Umbilical cord (tissue), 2 donors: ENCODE data around the gene LSAMP. TPM values are rescaled to one million over a fixed set of nuclear protein-coding genes. Genes with fewer than 3 reads are reported as not detected.

Experiments
- DNase-seq: peaks from one replicate; pipeline ENCODE4 v3.0.0-alpha.2; 2015; ENCODE audit warnings: low spot score
- total RNA-seq: library from RNA; depleted of rRNA; stranded (reverse); fragments of >200 nt; gene quantifications from one replicate; pipeline ENCODE4 v1.2.3, GENCODE V29; 2014; ENCODE audit warnings: low replicate concordance; ENCODE audit not compliant: insufficient read depth

The LSAMP gene
- total RNA-seq, 1 donor from 2014 or later, result 20.5 TPM

DNA sequence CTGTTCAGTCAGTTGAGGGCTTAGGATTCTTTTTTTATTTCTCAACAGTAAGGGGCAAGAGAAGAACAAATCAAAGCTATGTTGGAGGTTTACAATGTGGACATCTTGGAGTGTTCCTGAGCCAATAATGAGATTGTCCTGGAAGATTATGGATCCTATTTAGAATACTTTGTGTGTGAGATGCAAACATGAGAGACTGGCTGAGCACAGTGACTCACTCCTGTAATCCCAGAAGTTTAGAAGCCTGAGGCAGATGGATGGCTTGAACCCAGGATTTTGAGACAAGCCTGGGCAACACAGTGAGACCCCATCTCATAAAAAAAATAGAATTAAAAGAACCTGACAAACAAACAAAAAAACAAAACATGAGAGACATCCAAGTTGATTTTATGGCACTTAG, 470.3 kb downstream of the LSAMP start:
- no peak for DNase-seq

DNA sequence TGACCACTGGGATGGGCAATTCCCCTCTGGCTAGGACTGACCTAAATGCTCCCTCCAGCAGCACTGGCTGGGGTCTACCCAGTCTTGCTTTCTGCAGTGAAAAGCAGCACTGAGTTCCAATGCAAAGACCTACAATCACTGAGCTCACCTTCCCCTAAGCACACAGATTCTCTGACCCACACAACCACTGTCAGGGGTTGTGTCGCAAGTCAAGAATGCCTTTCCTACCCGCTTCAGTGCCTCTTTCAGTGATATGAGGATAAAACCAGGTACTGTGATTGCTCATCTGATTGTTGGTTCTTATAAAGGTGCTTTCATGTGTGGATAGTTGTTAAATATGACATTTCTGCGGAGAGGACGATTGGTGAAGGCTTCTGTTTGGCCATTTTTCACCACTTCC, 476.4 kb downstream of the LSAMP start:
- DNase-seq, result no peak

DNA sequence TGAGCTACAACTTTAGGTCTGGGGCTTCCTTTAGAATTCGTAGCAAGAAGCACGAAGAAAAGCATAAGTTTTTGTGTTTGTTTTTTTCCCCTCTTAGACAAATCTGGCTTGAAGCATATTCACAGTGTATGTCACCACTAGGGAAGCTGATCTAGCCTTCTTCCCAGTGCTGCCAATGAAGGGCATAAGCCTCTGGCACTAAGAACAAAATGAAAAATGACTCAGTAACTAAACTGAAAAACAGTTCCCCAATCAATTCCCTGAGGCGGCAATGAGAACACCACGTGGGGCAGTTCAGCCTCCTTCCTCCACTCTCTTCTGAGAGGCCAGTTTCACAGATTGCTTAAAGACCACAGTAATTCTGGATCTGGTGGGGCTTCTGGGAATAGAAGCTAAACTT, 483.9 kb downstream of the LSAMP start:
- no peak for DNase-seq

DNA sequence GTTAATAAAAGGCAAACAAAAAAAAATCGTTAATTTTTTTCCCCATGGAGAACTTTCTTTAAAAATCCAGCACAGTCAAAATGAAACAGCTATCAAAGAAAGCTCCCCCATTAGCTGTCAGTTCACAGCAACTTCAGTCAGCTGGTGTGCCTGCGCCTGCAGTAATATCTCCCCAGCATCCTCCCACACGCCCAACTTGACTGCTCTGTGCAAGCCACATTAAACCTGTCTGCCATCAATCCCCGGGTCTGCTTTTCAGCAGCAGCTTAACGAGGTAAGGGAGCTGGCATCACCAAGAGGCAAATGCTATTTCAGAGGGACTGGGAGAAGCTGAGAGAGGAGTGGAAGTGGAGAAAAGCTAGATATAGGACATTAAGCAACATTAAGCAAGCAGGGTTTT, 484.5 kb downstream of the LSAMP start:
- peak; percentile 83 for DNase-seq

DNA sequence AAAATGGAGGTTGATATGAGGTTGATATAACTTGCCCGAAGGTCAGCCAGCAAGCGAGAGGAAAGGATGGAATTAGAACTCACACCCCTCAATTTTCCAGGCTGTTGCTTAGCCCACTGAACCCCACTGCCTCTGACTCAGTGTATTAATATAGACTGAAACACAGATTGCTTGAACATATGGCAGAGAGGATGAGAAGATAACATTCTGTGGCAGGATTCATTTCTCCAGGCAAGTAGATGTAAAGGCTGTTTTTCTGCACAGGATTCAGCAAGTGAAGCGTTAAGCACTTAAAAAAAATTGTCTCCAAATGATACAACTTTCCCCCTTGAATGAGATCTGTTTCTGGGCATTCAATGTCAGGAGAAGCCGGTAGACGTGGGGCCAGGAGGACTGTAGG, 486.8 kb downstream of the LSAMP start:
- DNase-seq, result no peak

DNA sequence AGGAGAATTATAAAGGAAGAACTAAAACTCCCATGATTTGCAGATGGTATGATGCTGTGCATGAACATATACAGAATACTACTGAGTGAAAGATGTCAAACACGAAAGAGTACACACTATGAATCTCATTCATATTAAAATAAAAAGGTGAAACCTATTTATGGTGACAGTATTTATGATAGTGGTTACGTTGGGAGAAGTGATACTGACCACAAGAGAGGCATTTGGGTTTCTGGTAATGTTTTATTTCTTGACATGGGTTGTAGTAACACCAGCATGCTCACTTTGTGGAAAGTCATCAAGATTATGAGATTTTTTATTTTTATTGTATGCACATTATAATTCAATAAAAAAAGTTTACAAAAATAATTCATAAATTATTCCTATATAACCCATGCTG, 498.0 kb downstream of the LSAMP start:
- no peak for DNase-seq

DNA sequence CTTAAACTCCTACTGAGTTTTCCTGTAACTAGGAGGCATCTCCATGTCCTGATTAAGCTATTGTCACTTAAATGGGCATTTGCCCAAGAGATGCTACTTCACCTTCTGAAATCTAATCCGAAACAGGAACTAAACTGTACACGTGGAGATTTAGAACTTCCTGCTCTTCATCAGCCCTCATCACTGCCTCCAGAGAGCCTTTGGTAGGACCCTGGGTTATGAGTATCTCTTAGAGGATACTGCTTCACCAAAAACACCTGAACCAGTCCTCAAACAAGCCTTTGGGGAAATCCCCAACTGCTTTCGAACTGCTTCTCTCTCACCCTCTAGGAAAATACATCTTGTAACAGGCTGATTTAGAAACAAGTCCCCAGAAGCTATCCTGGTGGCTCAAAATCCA, 501.7 kb downstream of the LSAMP start:
- no peak for DNase-seq

DNA sequence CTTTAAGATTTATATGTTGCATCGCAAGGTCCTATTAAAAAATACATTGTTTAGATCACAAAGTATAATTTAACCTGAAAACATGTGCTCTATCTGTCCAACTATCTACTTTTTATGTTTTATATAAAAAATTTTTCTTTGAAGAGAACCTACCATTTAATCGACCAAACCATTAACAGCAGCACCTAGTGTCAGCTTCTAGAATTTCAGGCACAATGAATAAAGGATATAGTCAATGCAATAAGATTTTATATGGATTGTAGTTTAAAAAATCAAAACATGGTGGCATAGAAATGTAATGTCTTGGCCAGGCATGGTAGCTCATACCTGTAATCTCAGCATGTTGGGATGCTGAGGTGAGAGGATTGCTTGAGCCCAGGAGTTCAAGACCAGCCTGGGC, 508.2 kb downstream of the LSAMP start:
- DNase-seq, result no peak

DNA sequence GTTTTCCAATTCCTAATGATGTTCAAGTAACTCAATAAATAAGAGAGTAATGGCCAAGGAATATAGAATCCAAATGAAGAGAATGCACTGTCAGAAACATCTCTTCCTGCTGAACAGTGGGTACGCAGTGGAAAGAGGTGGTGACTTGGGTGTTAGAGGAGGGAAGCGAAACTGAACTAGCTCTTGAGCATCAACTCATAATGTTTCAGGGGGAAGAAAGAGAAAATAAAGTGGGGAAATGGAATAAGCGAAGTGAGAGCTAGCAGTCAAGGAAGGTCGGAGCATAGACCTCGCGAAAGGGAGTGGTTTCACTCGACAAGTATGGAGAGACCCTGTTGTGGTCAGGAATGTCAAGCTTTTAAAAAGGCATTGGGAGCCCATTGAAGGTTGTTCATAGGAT, 512.5 kb downstream of the LSAMP start:
- DNase-seq, result no peak

DNA sequence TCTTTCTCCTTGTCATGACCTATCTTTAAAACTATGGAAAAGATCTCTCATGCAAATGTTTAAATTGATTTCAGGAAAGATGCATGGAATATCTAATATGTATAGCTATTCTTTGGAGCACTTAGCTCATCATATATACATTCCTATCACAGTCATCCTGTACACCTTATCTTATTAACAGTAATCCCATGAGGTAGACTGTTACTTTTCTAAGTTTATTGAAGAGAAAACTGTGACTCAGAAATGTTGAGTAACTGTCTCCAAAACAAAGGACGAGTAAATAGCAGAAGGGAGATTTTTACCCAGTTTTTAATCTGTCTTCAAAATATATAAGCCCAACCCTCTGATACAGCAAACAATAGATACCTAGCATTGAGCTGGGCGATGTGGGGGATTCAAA, 513.7 kb downstream of the LSAMP start:
- no peak for DNase-seq

DNA sequence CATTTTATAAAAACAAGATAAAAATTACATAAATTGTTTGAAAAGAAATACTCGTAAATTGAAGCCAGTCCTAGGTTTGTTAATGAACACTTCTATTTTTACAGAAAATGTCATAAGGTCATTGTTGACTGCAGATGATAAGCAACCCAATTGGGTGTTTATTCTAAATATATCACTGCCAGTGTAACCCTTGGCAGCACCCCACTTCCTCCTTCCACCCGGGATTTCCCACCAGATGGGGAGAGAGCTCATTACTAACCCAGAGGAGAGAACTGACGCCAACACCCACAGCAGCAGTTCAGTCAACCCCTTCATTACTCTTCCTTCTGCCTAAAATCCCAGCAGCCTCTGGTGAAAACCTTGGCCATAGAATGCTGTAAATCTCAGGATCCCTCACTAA, 514.4 kb downstream of the LSAMP start:
- no peak for DNase-seq

DNA sequence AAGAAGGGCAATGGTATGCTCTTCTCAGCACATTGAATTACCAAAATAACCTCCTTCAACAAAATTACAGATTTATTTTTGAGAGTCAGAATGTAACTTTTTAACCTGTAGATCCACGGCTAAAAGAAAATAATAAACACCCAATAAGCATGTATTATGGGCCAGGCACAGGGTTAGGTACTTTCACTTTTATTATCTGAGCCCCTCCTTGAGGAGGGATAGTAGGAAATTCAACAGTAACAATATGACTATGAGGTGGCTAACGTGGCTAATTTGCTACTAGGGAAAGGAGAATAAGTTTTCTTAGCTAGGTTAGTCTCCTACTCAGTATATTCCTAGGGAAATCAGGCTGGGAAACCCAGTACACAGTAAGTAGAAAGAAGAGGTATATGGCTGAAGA, 515.1 kb downstream of the LSAMP start:
- DNase-seq, result no peak

DNA sequence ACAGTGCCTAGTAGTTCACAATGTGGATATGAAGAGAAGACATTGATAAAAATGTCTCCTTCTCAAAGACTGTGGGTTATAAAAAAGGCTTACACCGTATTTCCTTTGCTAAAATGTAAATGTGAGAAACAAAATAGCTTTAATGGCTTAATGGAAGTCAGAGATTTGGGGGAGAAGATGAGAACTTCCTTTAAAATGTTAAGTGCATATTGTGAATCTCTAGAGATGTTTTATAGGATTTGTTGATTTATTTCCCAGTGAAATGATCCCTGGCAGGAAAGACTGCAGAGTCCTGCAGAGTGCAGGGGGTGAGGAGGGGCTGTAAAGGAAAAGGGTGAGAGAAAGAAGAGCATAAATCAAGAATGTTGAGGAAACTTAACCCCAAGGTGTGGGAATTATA, 516.9 kb downstream of the LSAMP start:
- no peak for DNase-seq

DNA sequence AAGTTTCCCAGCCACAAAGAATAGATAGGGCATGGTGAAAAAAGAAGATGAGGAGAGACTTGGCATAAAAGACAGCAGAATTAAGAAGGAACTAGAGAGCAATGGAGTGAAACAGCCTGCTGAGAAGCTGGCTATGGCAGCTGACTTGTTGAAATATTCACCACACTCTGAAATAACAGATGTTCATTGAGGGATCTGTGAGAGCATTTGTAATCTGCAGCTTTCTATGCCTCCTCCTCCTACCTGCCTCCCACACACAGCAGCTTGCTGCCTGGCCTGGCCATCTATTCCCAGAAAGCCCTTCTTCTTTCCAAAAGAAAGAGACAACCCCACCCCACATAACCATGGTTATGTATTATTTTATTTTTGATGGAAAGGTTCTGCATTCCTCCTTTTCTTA, 518.1 kb downstream of the LSAMP start:
- DNase-seq, result no peak

DNA sequence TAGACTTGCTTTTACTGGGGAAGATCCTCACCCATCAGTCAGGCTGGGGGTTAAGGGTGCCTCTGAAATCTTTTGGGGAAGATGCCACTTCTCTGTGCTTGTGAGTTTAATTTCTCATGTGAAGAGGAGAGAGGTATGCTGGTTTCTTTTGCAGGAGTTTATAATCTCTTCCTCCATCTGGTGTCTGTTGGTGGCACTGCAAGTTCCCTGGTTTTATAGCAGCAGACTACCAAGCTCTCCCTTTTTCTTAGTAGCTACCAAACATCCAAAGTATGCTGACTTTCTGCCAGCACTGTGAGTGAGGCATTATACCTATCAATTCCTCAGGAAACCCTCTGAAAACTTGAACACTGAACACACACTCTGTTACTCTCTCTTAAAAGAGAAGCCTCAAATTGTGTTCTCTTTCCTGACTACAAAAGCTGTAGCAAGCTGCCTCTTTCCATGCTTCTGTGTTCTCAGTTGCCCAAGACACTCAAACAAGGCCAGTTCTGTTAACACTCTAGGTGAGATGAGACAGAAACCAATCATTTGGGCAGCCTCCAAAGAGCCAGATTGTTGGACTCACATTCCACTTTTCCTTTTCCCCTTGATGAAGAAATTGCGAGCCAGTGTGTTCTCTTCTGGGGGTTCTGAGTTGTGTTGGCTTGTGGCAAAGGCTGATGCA, 522.5 kb downstream of the LSAMP start:
- no peak for DNase-seq

DNA sequence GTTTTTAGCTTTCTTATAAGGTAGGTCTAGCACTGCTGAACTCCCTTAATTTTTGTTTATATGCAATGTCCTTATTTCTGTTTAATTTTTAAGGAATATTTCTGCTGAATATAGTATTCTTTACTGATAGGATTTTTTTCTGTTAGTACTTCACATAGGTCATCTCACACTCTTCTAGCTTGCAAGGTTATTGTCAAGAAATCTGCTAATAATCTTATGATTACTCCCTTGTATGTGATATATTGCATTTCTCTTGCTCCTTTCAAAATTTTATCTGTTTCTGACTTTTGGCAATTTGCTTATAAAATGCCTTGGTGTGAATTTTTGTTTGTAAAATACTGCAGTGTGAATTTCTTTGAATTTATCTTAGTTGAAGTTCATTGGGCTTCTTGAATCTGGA, 523.6 kb downstream of the LSAMP start:
- DNase-seq, result no peak

DNA sequence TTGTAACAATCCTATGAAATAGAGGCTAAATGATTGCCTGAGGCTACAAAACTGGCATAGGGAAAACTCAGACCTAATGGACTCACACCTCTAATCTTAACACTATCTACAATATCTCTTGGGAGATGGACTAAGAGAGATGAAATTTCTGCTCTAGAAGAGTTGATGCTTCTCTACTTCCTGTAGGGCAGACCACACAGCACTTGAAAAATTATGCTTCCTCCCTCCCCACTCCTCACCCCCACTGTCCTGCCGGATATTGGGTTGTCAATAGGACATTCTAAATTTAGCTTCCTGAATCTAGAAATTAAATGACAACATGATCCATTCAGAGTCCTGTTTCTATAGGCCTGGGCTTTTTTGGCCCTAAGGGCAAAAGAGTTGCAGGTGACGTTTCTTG, 526.4 kb downstream of the LSAMP start:
- DNase-seq, result no peak

DNA sequence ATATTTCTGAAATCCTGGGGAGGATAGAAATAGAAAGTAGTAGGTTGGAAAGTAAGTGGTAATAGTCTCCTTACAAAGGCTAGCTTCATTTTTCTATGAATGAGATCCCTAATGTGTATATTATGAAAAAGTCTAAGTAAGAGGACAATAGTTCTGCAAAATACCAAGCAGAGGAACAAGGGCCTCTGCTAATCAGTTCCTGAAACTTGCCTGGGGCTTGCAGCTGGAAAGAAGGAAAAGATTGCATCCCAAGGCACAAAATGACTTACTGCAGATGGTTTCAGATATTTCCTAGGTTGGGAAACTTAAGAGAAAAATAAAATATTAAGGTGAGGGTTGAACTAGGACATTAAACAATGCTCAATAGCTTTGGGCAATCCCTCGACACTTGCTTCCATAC, 528.4 kb downstream of the LSAMP start:
- no peak for DNase-seq

DNA sequence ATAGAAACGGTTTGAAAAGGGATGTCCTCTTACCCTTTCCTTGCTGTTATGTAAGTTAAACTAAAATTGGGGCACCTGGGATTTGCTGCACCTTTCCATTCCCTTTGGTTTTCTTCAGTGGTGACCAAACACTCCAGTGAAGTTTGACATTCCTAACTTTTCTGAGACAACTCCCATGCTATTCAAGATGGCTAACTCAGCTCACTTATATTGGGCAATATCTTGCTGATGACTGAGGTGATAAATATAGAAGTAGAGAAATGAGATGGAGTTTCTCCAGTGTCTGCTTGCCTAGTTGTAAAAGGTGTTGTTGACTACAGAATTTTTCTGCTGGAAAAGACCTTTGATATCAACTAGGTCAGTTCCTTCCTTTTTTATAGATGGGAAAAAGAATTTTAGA, 530.2 kb downstream of the LSAMP start:
- no peak for DNase-seq

DNA sequence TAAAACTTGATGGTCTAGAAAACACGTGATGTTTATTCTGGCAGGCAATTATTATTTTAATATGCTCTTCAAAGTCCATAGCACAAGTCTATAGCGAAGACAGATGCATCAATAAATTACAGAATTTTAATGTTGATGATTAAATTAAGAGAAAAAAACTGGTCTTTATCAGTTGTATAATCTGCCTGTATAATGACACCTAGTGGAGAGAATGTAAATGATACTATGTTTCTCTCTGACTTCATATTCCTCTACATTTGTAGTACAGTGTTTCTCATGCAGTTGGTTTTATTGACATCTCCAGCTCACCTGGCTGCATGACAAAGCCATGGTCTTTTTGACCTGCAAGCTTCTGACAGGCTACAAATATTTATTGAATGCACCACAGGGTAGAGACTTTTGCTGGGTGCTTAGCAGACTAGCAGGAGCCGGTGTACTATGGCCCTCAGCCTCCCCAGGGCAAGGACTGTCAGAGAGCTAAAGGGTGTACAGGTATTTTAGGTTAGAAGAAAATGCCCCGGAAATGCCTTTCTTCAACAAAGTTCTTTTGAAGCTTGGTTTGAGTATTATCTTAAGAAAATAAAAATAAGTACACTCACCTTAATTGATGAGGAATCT, 532.1 kb downstream of the LSAMP start:
- no peak for DNase-seq

DNA sequence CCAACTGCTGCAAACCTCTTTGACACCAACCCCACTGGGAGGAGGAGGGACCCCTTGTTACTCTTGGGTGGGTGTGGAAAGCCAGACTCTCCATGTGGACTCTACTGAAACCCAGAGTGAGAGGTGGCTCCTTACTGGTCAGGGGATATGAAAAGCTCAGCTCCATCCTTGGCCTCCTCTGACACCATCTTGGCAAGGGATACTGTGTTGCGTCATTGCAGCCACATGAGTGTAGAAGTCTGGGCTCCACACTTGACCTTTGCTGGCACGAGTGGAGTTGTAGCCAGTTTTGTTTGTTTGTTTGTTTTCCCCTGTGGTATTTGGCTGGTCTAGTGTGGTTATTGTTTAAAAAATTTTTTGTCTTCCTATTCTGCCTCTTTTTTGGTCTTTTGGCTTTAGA, 532.9 kb downstream of the LSAMP start:
- DNase-seq, result no peak

DNA sequence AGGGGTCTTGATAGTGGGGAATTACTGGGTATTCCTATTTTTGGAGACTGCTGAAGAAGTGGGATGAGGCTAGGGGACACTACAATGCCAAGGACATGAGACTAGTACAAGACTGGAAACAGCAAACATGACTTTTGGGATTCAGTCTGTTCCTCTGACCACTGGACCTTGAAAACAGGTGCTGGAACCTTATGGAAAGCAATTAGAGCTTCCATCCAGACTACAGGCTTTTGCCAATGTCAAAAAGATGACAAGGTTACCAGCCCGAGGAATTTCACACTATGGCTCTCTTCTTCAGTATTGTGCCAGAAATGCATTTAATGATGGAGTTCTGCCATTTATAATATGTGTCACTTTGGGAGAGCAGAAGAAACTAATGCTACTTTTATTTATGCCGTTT, 539.4 kb downstream of the LSAMP start:
- no peak for DNase-seq

DNA sequence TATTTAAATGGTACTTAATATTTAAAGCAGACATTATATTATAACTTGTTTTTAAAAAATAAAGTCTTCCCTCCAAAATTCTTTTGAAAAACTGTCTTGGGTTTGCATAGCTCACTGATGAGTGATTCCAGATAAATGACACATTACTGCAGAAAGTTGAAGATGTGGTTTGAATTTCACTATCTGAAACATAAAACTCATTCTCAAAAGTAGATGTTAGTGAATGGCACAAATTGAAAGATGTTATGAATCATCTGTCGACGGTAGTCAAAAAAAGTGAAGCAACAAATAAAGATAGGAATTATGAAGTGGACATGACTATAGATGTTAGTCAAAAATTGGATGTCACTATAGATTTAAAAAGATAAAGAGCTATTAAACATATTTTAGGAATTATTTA, 541.4 kb downstream of the LSAMP start:
- no peak for DNase-seq

DNA sequence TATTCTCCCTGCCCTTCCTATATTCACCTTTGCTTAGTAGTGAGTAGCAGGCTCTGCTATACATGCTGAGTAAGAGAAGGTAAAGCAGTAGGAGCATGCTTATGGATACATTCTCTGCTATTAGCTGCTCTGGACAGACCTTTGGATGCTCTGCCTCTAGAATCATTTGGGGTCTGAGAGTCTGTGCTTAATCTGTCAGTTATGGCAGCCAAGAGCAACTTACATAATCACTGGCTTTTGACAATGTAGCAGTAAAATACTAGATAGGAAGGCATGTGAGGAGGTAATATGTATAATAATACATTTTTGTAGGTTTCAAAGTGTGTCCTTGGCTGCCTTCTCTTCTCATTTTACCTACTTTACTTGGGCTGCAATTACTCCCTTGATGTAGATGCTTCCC, 544.3 kb downstream of the LSAMP start:
- no peak for DNase-seq
